ENCODE measurements around the gene ANKRD28.

Gene ANKRD28

DNA sequence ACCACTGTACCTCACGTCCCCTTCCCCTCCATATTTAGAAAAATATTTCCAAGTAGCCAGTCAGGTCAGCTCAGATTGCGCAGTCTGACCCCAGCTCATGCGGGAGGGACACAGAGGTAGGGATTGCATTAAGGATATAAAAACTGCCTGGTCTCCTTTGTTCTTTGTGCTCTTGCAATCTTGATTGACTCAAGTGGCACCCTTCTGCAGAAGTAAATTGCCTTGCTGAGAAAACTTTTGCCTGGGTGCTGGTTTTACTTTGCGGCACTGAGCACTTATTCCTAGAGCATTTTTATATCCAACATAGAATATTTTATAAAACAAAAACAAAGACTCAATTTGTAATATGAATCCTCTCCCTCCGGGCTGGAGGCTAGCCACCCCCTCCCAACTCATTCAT is 141.4 kb downstream of the ANKRD28 start:
- no peak overlapping the region for H3K4me3 ChIP-seq (ENCODE audit: low read depth, low read length)

DNA sequence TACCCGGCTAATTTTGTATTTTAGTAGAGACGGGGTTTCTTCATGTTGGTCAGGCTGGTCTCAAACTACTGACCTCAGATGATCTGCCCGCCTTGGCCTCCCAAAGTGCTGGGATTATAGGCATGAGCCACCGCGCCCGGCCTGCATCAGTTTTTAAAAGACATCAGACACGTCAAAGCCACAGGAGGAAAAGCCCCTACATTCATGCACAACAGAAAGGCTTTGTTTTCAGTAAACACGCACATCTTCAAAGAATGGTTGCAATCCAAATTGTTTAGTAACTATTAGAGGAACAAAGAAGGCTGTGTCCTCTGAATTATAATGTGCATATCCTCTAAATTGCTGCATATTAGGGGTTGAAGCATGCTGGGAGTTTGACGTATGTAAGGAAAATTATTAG is 142.9 kb downstream of the ANKRD28 start:
- TF ChIP-seq, protein P1, sequence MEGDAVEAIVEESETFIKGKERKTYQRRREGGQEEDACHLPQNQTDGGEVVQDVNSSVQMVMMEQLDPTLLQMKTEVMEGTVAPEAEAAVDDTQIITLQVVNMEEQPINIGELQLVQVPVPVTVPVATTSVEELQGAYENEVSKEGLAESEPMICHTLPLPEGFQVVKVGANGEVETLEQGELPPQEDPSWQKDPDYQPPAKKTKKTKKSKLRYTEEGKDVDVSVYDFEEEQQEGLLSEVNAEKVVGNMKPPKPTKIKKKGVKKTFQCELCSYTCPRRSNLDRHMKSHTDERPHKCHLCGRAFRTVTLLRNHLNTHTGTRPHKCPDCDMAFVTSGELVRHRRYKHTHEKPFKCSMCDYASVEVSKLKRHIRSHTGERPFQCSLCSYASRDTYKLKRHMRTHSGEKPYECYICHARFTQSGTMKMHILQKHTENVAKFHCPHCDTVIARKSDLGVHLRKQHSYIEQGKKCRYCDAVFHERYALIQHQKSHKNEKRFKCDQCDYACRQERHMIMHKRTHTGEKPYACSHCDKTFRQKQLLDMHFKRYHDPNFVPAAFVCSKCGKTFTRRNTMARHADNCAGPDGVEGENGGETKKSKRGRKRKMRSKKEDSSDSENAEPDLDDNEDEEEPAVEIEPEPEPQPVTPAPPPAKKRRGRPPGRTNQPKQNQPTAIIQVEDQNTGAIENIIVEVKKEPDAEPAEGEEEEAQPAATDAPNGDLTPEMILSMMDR (IDR thresholded peaks at IDR 0.05; ENCODE audit: low read depth, low read length) = no peak
- Histone ChIP-seq H3K36me3 (no peaks in the 10 kb centered on the region), H3K27ac (no peak overlapping the region), H3K4me3 (ENCODE audit: low read depth, low read length) (no peak overlapping the region), H3K9me3 (ENCODE audit: severe bottlenecking) (peaks cover 11% of the 10 kb centered on the region), H3K27me3 (ENCODE audit: insufficient read depth, low read depth, severe bottlenecking) (no peaks in the 10 kb centered on the region)
- no peak for DNase-seq

More for the DNA sequence above, 141.4 kb downstream of the ANKRD28 start:
- H3K27ac ChIP-seq = no peak overlapping the region
- peaks cover 11% of the 10 kb centered on the region for H3K9me3 ChIP-seq (ENCODE audit: severe bottlenecking)
- DNase-seq = no peak
- H3K36me3 ChIP-seq = no peaks in the 10 kb centered on the region
- H3K27me3 ChIP-seq (ENCODE audit: insufficient read depth, low read depth, severe bottlenecking) = no peaks in the 10 kb centered on the region
- TF ChIP-seq, protein P1 (IDR thresholded peaks at IDR 0.05; ENCODE audit: low read depth, low read length) = no peak

DNA sequence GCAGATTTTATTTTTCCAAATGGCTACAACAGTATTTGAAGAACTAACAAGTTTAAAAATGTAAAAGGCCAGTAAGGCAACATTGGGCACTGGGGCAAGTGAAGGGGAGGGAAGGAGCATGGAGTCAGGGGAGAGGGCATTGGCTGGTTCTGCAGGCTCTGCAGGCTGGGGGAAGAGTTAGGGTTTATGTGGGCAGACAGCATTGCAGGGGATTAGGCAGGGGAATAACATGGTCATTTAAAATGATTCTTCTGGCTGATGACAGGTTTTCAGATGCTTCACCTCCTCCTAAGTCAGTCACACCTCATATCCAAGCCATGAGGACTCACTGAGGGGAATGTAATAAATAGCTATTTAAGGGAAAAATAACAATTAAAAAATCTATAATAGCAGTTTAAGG is 143.7 kb downstream of the ANKRD28 start:
- Histone ChIP-seq H3K9me3 (ENCODE audit: severe bottlenecking) (peaks cover 11% of the 10 kb centered on the region), H3K27ac (no peak overlapping the region), H3K36me3 (no peaks in the 10 kb centered on the region), H3K4me3 (ENCODE audit: low read depth, low read length) (no peak overlapping the region), H3K27me3 (ENCODE audit: insufficient read depth, low read depth, severe bottlenecking) (no peaks in the 10 kb centered on the region)
- peak; percentile 19 for DNase-seq
- TF ChIP-seq, protein P1 (IDR thresholded peaks at IDR 0.05; ENCODE audit: low read depth, low read length) = no peak

DNA sequence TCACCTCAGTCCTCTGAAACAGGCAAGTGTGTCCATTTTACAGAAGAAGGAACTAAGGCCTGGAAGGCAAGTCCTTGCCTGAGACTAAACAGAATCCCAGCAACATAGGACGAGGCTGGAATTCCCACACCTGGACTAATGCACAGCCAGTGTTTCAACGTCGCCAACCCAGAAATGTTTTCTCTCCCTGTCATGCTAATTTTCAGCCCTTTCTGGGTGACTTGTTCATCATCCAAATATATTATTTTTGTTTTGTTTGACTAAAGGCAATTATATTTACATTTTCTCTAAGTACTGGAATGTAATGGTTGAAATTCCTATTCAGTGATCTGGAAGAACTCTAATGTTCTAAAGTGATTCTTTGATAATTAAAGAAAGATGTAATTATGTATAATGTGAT is 144.5 kb downstream of the ANKRD28 start:
- H3K36me3 ChIP-seq = no peaks in the 10 kb centered on the region
- no peak overlapping the region for H3K4me3 ChIP-seq (ENCODE audit: low read depth, low read length)
- H3K27me3 ChIP-seq (ENCODE audit: insufficient read depth, low read depth, severe bottlenecking) = no peaks in the 10 kb centered on the region
- H3K27ac ChIP-seq = no peak overlapping the region
- DNase-seq = no peak
- TF ChIP-seq, protein P1 (IDR thresholded peaks at IDR 0.05; ENCODE audit: low read depth, low read length) = no peak
- peaks cover 11% of the 10 kb centered on the region for H3K9me3 ChIP-seq (ENCODE audit: severe bottlenecking)

DNA sequence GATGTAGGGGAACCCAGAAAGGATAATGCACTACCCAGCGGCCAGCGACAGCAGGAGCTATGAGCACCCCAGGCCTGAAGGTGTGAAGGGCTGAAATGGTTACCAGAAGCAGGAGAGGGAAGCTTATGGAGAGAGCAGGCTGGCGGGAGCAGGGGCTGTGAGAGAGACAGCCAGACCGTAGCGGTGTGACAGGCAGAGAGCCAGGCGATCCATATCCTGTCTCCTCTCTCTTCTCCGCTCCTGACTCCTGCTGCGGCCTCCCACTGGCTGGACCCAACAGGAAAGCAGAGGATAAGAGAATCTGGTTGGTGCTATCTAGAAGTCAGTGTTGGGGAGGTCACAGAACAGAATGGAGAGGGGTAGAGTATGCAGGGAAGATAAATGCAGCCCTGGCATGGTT is 146.4 kb downstream of the ANKRD28 start:
- Histone ChIP-seq H3K9me3 (ENCODE audit: severe bottlenecking) (peaks cover 4% of the 10 kb centered on the region), H3K27ac (no peak overlapping the region), H3K4me3 (ENCODE audit: low read depth, low read length) (no peak overlapping the region), H3K36me3 (no peaks in the 10 kb centered on the region), H3K27me3 (ENCODE audit: insufficient read depth, low read depth, severe bottlenecking) (no peaks in the 10 kb centered on the region)
- no peak for DNase-seq
- TF ChIP-seq, protein P1 (IDR thresholded peaks at IDR 0.05; ENCODE audit: low read depth, low read length) = no peak

DNA sequence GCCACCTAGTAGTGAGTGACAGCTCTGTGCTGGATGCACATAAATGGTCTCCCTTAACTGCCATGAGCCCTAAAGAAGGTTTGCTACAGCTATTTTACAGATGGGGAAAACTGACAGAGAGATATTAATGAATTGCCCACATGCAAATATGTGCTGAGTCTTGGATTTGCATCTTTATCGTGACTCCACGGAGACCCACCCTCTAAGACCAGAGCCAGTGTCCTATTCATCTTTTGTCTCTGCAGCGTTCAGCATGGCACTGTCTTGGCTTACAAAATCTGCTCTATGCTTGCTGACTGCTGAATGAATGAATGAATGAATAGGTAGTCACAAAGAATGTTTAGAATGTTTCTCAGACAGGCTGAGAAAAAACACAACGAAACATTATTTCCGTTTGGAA is 147.9 kb downstream of the ANKRD28 start:
- no peak for DNase-seq
- H3K27me3 ChIP-seq (ENCODE audit: insufficient read depth, low read depth, severe bottlenecking) = no peaks in the 10 kb centered on the region
- H3K4me3 ChIP-seq (ENCODE audit: low read depth, low read length) = no peak overlapping the region
- TF ChIP-seq, protein P1 (IDR thresholded peaks at IDR 0.05; ENCODE audit: low read depth, low read length) = no peak
- H3K27ac ChIP-seq = no peak overlapping the region
- H3K9me3 ChIP-seq (ENCODE audit: severe bottlenecking) = no peaks in the 10 kb centered on the region
- no peaks in the 10 kb centered on the region for H3K36me3 ChIP-seq

Measured in WERI-Rb-1 (cell line).